Measurements from ENCODE around the gene EIF5.
"Not testable (repeated sequence)": the region's sequence is repeated elsewhere in the genome, so short reads cannot be mapped to it uniquely, and the experiment has no call there.

Gene EIF5

DNA sequence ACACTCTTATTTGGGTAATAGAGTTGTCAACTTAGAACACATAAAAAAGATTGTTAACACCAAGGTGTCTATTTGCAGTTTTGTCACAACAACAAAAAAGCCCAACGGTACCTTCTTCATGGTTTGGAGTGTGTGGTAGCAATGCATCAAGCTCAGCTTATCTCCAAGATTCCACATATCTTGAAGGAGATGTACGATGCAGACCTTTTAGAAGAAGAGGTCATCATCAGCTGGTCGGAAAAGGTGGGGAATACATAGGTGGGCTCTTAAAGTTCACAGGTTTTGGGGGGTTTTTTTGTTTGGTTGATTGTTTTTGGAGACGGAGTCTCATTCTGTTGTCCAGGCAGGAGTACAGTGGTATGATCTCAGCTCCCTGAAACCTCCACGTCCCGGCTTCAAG lies 5.5 kb downstream of the EIF5 start:
- DNase-seq = no peak

- DNase-seq = no peak
Observed at GRCh38 chr14:103340480-103341212, 6.6 kb downstream of the EIF5 start.

DNA sequence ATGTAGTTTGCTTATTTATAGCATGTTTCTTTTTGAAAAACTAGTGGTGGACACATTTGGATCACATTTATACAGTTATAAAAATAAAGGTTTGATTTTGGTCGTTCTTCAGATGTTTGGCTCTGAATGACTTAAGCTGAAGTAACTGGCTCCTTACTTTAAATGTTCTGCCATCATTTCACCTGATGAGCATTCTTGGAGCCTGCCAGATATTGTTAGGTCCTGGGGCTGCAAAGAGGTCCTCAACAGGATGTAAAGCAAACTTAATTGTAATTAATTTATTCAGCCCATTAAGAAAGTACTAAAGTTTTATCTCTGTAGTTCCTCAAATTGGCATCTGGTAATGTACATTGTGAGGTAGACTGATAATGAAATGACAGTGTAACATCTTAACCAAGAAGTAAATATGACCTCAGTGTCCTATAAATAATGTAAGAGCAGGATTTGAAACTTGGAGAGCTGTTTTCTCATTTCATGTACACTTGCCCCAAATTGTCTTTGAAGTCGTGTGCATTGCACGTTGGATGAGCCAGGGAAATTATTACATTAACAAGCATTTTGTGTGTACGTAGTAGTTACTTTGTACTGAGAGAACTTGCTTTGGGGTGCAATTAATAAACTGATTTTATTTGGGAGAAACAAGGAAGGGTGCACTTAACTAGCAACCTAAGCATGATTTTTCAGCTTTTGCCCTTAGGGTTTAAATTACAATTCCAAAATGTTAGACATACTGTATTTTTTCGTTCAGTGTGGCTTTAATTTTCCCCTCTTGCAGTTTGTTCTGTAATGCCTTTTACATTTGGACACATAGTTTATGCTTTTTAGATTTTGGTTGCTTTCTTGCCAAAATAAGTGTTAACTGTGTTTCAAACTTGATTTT lies 7.5 kb downstream of the EIF5 start:
- DNase-seq = no peak

- no peak for DNase-seq
Observed at GRCh38 chr14:103343164-103343879, 9.3 kb downstream of the EIF5 start.

DNA sequence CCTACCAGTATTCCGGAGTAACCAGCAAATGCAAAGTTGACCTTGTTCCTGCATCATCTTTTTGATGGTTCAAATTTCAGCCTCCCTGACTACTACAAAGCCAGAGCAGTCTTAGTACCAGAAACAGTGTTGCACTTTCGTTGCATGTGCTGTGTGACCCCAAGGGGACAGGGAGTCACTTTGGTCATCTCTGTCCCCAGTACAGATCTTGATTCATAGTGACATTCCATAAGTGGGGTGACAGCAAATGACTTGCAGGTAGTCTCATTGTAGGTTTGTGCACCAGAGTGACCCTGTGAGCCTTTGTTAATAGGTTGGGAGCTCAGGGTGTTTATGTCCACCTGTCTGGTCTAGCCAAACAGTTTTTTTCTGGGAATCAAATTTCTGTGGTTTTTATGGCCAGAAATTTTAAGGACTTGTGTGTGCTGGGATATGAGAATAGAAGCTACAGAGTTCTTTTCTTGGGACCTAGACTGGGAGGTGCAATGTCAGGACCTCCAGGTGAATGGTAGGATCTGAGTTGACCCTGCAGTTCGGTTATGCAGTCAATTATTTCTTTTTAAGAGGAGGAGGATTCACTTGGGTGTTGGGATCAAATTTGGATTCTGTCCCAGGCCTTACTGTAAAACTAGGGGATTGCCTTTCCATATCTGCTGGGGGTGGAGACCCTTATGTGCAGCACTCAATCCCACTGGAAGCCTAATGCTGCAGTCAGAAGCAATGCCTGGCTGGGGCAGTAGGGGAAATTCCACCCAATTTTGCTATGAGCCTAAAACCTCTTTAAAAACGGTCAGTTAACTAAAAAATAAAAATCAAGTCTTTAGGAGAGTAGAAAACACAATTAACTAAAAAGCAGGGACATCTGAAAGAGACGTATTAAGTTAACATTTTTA lies 10.1 kb downstream of the EIF5 start:
- no peak for DNase-seq

DNA sequence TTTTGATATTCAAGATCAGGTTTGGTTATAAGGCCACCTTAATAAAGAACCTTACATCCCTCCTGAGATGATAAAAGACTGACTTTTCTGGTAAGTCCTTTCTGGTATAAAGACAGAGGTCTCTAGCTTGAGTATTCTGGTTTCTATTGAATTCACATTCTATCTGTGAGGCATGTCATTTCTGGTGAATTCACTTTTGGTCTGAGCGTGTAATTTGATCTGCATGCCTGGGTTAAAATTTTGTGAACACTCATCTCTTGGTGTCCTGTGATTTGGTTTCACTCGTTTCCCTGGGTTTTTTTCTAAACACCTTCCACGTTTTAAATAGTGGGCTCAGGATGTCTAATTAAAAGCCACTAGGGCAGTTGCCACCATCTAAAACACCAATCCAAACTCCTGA lies 12.2 kb downstream of the EIF5 start:
- no peak for DNase-seq

DNA sequence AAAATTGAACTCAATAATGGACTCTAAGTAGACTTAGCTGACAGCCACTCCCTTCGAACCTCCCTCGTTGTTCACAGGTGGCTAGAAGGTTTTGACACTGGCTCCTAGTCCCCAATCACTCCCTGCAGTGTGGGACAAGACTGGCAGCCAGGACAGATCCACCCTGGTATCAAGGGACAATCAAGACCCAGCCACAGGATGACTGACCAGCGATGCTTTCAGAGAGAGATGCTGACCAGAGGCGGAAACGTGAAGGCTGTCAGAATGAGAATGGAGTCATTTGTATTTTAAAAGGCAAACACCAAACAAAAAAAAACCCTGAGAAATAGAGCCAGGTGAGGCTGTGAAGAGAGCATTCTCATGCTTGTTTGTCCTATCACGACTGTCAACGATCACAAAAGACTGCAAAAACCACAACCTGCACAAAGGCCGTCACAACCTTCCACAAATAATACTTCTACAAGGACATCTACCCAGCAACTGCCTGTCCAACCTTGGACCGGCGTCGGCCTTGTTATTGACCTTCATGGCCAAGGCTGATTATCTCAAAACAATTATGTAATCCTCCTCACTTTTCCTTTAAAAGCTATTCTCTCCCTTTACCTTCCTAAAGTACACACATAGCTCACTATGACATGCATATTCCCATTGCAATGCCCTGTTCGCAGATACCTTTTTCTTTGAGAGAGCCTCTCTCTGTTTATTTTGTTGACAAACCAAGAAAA lies 13.2 kb downstream of the EIF5 start:
- no peak for DNase-seq

DNA sequence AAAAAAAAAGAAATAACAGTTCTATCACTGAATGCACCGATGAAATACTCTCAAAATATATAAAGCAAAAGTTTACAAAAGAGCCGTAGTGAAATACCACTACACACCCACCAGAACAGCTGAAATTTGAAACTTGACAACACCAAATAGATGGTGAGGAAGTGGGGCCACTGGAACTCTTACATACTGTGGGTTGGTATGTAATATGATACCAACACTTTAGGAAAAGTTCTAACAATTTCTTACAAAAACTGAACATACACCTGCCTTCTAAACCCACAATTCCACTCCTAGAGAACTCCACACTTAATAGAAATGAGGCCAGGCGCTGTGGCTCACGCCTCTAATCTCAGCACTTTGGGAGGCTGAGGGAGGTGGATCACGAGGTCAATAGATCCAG lies 14.1 kb downstream of the EIF5 start:
- DNase-seq = no peak

DNA sequence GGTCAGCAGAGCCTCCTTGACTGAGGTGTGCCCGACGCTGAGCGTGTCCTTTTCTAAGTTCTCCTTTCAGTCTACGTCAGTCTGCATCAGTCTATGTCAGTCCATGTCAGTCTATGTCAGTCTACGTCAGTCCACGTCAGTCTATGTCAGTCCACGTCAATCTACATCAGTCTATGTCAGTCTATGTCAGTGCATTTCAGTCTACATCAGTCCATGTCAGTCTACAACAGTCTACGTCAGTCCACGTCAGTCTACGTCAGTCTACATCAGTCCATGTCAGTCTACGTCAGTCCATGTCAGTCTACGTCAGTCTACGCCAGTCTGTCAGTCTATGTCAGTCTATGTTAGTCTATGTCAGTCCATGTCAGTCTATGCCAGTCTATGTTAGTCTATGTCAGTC lies 15.9 kb downstream of the EIF5 start:
- DNase-seq = no peak

- no peak for DNase-seq
Observed at GRCh38 chr14:103353362-103353761, 19.3 kb downstream of the EIF5 start.

DNA sequence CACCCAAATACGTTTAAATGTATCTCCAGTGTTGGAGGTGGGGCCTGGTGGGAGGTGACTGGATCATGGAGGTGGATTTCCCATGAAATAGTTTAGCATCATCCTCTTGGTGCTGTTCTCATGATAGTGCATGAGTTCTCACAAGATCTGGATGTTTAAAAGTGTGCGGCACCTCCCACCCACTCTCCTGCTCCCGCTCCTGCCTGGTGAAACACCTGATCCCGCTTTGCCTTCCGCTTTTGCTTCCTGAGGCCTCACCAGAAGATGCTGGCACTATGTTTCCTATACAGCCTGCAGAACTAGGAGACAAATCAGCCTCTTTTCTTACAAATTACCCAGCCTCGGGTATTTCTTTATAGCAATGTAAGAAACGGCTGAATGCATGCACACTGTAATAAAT lies 20.1 kb downstream of the EIF5 start:
- no peak for DNase-seq

DNA sequence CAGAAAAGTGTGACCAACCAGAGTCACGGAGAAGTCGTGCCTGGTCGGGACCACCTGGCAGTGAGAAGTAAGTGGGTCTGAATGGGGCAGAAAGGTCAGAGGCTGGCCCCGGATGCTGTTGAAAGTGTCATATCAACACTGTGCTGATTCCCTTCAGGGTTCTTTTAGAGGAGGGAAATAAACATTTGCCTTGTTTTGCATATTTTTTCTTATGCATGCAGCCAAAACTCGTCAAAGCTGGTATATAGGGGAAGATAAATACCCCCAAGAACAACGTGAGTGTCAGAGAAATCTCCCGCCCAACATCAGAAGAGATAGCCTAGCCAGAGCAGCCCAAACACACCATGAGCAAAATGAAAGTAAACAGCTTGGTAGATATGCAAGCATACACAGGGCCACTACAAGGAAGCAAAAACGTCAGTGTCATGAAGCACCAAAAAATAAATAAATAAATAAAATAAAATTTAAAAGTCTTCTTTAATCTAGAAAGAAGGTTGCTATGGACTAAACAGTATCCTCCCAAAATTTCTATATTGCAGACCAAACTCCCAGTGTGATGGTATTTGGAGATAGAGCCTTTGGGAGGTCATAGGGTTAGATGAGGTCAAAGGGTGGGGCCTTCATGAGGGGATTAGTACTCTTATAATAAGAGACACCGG lies 22.1 kb downstream of the EIF5 start:
- no peak for DNase-seq

GRCh38 chr14:103357552-103357951 lies 23.5 kb downstream of the EIF5 start:
- DNase-seq = not testable (repeated sequence)

DNA sequence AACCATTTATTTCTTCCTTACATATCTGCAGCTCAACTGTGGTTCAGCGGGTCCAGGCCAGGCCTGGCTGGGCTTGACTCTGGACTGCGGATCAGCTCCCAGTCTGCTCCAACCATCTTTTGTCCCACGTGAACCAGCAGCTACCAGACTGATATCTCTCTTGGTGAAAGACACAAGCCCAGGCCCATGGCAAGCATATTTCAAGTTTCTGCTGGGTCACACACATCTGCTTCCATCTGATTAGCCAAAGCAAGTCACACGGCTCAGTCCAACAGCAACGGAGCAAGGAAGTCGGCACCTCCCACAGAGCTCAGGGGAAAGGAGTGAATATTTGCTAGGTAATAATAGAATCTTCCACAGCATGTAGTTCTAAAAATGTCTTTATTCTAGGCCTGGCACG lies 26.5 kb downstream of the EIF5 start:
- no peak for DNase-seq

DNA sequence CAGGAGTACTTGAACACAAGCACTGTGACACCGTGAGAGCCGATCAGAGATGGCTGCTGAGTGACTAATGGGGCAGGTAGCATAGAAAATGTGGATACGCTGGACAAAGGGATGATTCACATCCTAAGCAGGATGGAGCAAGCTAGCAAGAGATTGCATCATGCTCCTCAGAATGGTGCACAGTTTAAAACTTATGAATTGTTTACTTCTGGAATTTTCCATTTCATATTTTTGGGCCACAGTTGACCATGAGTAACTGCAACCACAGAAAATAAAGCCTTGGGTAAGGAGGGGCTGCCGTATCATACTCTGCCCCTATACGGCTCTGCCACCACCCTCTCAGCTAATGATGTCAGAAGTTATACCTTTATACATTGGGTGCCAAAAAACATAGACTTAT lies 27.8 kb downstream of the EIF5 start:
- no peak for DNase-seq

DNA sequence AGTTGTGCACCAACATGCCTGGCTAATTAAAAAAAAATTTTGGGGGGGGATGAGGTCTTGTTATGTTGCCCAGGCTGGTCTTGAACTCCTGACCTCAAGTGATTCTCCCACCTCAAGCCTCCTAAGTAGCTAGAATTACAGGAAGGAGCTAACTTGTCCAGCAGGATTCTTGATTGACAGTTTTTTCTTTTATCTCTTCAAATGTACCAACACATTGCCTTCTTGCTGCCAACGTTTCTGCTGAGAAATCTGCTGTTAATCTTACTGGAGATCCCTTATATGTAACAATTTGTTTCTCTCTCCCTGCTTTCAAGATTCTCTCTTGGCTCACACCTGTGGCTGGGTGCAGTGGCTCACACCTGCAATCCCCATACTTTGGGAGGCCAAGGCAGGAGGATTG lies 28.7 kb downstream of the EIF5 start:
- no peak for DNase-seq

DNA sequence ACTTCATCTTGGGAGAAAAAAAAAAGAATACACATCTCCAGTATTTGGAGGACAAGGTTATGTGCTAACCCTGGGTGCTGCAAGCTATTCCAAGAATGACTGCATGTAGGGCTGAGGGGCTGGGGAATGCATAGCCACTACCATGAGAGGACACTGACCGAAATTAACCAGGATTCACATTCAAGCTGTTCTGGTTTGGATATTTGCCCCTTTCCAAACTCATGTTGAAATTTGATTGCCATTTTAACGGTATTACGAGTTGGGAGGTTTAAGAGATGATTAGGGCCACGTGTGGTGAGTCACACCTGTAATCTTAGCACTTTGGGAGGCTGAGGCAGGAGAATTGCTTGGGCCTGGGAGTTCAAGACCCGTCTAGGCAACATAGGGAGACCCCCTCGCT lies 32.7 kb downstream of the EIF5 start:
- DNase-seq = no peak

- DNase-seq = no peak
Observed at GRCh38 chr14:103367995-103368394, 34.0 kb downstream of the EIF5 start.

GRCh38 chr14:103370087-103370486 lies 36.0 kb downstream of the EIF5 start:
- no peak for DNase-seq

DNA sequence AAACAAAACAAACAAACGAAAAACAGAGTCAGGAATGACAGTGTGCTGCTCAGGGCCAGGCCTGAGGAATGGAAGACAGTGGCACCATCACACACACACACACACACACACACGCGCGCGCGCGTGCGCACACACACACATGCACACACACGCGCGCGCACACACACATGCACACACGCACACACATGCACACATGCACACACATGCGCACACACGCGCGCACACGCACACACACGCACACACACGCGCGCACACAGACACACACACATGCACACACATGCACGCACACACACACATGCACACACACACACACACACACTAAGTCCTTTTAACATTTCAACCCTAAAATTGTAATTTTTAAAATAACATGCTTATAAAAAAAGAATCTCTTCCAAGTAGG lies 38.0 kb downstream of the EIF5 start:
- DNase-seq = no peak

DNA sequence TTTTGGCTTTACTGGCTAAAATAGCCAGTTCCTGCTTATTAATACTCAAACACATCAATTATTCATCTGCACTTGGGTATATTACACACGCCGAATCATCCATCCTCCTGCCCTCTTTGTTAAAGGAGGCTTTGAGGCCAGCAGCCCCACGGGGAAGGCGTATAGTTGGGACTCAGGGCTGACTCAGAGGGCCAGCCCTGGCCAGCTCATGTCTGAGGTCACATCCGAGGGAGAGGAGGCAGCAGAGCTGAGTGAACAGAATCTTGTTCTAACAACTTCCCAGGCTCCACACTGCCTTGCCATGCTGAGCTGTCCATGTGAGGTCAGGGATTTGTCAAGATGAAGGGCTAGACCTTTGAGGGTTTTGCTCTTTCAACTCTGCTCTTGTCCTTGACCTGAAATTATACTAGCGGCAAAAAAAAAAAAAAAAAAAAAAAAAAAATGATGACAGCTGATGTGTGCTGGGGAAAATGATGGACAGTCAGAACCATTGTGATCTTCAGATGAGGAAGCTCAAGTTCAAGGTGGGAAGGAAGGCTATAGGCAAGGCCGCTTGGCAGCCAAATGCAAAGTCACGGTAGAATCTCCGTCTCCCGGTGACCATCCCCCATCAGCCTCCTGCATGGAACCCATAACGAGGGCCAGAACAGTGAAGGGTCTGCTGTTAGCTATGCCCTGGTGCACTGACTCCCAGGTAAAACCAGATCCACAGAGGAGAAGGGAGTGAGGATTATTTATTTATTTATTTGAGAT lies 38.7 kb downstream of the EIF5 start:
- DNase-seq = no peak
